Putamen (tissue), 1 donor: ENCODE data around the gene BACH2.
A peak's percentile ranks its signal among the peaks of the same experiment; 100 is the strongest.

Experiments used
- DNase-seq: peaks from one replicate; pipeline ENCODE4 v3.0.0-alpha.2; 2016; ENCODE audit warnings: low spot score

BACH2 gene

GRCh38 chr6:89966228-89966544 is 330.5 kb downstream of the BACH2 start:
- DNase-seq, result no peak

- DNase-seq, result no peak
Measured at GRCh38 chr6:89965441-89966227, 331.0 kb downstream of the BACH2 start.

- DNase-seq, result no peak
Measured at GRCh38 chr6:89963391-89963790, 333.3 kb downstream of the BACH2 start.

GRCh38 chr6:89961481-89961880 is 335.2 kb downstream of the BACH2 start:
- DNase-seq, result no peak

- DNase-seq, result no peak
Measured at GRCh38 chr6:89959883-89960282, 336.8 kb downstream of the BACH2 start.

GRCh38 chr6:89956182-89956581 is 340.5 kb downstream of the BACH2 start:
- no peak for DNase-seq

GRCh38 chr6:89955364-89955763 is 341.3 kb downstream of the BACH2 start:
- no peak for DNase-seq

GRCh38 chr6:89954721-89955148 is 341.9 kb downstream of the BACH2 start:
- no peak for DNase-seq

GRCh38 chr6:89952686-89953085 is 344.0 kb downstream of the BACH2 start:
- DNase-seq, result no peak

- peak; percentile 15 for DNase-seq
Measured at GRCh38 chr6:89952105-89952671, 344.5 kb downstream of the BACH2 start.

- no peak for DNase-seq
Measured at GRCh38 chr6:89951574-89952104, 345.0 kb downstream of the BACH2 start.

- DNase-seq, result no peak
Measured at GRCh38 chr6:89950879-89951391, 345.7 kb downstream of the BACH2 start.

GRCh38 chr6:89950446-89950845 is 346.2 kb downstream of the BACH2 start:
- no peak for DNase-seq

GRCh38 chr6:89948876-89949275 is 347.8 kb downstream of the BACH2 start:
- no peak for DNase-seq

- DNase-seq, result no peak
Measured at GRCh38 chr6:89944826-89945407, 351.7 kb downstream of the BACH2 start.

GRCh38 chr6:89944181-89944755 is 352.4 kb downstream of the BACH2 start:
- no peak for DNase-seq

GRCh38 chr6:89942601-89943000 is 354.0 kb downstream of the BACH2 start:
- no peak for DNase-seq

- peak; percentile 14 for DNase-seq
Measured at GRCh38 chr6:89941763-89942497, 354.7 kb downstream of the BACH2 start.

GRCh38 chr6:89941031-89941762 is 355.4 kb downstream of the BACH2 start:
- peak; percentile 63 for DNase-seq

- DNase-seq, result peak; percentile 82
Measured at GRCh38 chr6:89940225-89941027, 356.2 kb downstream of the BACH2 start.
